ENCODE results near the gene BZW1. TPM values are rescaled to one million over a fixed set of nuclear protein-coding genes. Genes with fewer than 3 reads are reported as not detected.

The BZW1 gene
- total RNA-seq, 1 donor from 2014 or later: 232 TPM

GRCh38 chr2:200843993-200844948 lies 32.6 kb downstream of the BZW1 start:
- no peak overlapping the region for H3K4me3 Mint-ChIP-seq (ENCODE audit: unreplicated experiment)
- TF ChIP-seq CTCF (IDR thresholded peaks at IDR 0.05; ENCODE audit: partially characterized antibody, unreplicated experiment): no peak
- no peaks in the 10 kb centered on the region for H3K36me3 Mint-ChIP-seq (ENCODE audit: unreplicated experiment)
- no peak for DNase-seq
- H3K27me3 Mint-ChIP-seq (ENCODE audit: unreplicated experiment): no peaks in the 10 kb centered on the region
- H3K27ac Mint-ChIP-seq (ENCODE audit: unreplicated experiment): no peak overlapping the region
- no peaks in the 10 kb centered on the region for H3K9me3 Mint-ChIP-seq (ENCODE audit: unreplicated experiment)
- H3K4me1 Mint-ChIP-seq (ENCODE audit: low read depth, unreplicated experiment): no peaks in the 10 kb centered on the region

GRCh38 chr2:200845194-200845593 lies 33.5 kb downstream of the BZW1 start:
- Mint-ChIP-seq H3K4me1 (ENCODE audit: low read depth, unreplicated experiment) (no peaks in the 10 kb centered on the region), H3K9me3 (ENCODE audit: unreplicated experiment) (no peaks in the 10 kb centered on the region), H3K27ac (ENCODE audit: unreplicated experiment) (no peak overlapping the region), H3K36me3 (ENCODE audit: unreplicated experiment) (no peaks in the 10 kb centered on the region), H3K4me3 (ENCODE audit: unreplicated experiment) (no peak overlapping the region), H3K27me3 (ENCODE audit: unreplicated experiment) (no peaks in the 10 kb centered on the region)
- TF ChIP-seq CTCF (IDR thresholded peaks at IDR 0.05; ENCODE audit: partially characterized antibody, unreplicated experiment): no peak
- DNase-seq: no peak

GRCh38 chr2:200845669-200846325 lies 34.1 kb downstream of the BZW1 start:
- H3K27ac Mint-ChIP-seq (ENCODE audit: unreplicated experiment): no peak overlapping the region
- no peak overlapping the region for H3K4me3 Mint-ChIP-seq (ENCODE audit: unreplicated experiment)
- H3K9me3 Mint-ChIP-seq (ENCODE audit: unreplicated experiment): no peaks in the 10 kb centered on the region
- no peak for TF ChIP-seq CTCF (IDR thresholded peaks at IDR 0.05; ENCODE audit: partially characterized antibody, unreplicated experiment)
- H3K4me1 Mint-ChIP-seq (ENCODE audit: low read depth, unreplicated experiment): no peaks in the 10 kb centered on the region
- no peak for DNase-seq
- no peaks in the 10 kb centered on the region for H3K36me3 Mint-ChIP-seq (ENCODE audit: unreplicated experiment)
- H3K27me3 Mint-ChIP-seq (ENCODE audit: unreplicated experiment): no peaks in the 10 kb centered on the region

- Mint-ChIP-seq H3K4me1 (ENCODE audit: low read depth, unreplicated experiment) (no peaks in the 10 kb centered on the region), H3K4me3 (ENCODE audit: unreplicated experiment) (no peak overlapping the region), H3K9me3 (ENCODE audit: unreplicated experiment) (no peaks in the 10 kb centered on the region), H3K27ac (ENCODE audit: unreplicated experiment) (no peak overlapping the region), H3K36me3 (ENCODE audit: unreplicated experiment) (no peaks in the 10 kb centered on the region), H3K27me3 (ENCODE audit: unreplicated experiment) (no peaks in the 10 kb centered on the region)
- no peak for DNase-seq
- TF ChIP-seq CTCF (IDR thresholded peaks at IDR 0.05; ENCODE audit: partially characterized antibody, unreplicated experiment): no peak
Measured at GRCh38 chr2:200847269-200847668, 35.6 kb downstream of the BZW1 start.

GRCh38 chr2:200847939-200848338 lies 36.2 kb downstream of the BZW1 start:
- TF ChIP-seq CTCF (IDR thresholded peaks at IDR 0.05; ENCODE audit: partially characterized antibody, unreplicated experiment): no peak
- Mint-ChIP-seq H3K27ac (ENCODE audit: unreplicated experiment) (no peak overlapping the region), H3K9me3 (ENCODE audit: unreplicated experiment) (no peaks in the 10 kb centered on the region), H3K36me3 (ENCODE audit: unreplicated experiment) (no peaks in the 10 kb centered on the region), H3K4me3 (ENCODE audit: unreplicated experiment) (no peak overlapping the region), H3K27me3 (ENCODE audit: unreplicated experiment) (no peaks in the 10 kb centered on the region), H3K4me1 (ENCODE audit: low read depth, unreplicated experiment) (no peaks in the 10 kb centered on the region)
- DNase-seq: no peak

All from glutamatergic neuron (in vitro differentiated cells).